HG03135 (cell line): ENCODE data around the gene PRRC1.
"Not testable (repeated sequence)": the region's sequence is repeated elsewhere in the genome, so short reads cannot be mapped to it uniquely, and the experiment has no call there.

Source experiments
- ATAC-seq: cut with Tn5 transposase; IDR thresholded peaks from one replicate; pipeline ENCODE4 v1.9.1; 2021; ENCODE audit warnings: mild to moderate bottlenecking, moderate library complexity; ENCODE audit not compliant: unreplicated experiment

PRRC1 gene

DNA sequence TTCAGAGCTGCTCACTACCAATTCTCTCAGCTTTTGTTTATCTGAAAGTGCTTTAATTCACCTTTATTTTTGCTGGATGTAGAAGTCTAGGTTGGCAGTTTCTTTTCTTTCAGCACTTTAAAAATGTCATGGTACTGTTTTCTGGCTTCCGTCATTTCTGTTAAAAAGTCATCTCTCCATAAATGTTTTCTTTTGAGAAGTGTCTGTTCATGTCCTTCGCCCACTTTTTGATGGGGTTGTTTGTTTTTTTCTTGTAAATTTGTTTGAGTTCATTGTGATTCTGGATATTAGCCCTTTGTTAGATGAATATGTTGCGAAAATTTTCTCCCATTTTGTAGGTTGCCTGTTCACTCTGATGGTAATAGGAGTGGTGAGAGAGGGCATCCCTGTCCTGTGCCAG, 23.1 kb downstream of the PRRC1 start:
- not testable (repeated sequence) for ATAC-seq

DNA sequence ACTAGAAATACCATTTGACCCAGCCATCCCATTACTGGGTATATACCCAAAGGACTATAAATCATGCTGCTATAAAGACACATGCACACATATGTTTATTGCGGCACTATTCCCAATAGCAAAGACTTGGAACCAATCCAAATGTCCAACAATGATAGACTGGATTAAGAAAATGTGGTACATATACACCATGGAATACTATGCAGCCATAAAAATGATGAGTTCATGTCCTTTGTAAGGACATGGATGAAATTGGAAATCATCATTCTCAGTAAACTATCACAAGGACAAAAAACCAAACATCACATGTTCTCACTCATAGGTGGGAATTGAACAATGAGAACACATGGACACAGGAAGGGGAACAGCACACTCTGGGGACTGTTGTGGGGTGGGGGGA, 27.8 kb downstream of the PRRC1 start:
- ATAC-seq: not testable (repeated sequence)

DNA sequence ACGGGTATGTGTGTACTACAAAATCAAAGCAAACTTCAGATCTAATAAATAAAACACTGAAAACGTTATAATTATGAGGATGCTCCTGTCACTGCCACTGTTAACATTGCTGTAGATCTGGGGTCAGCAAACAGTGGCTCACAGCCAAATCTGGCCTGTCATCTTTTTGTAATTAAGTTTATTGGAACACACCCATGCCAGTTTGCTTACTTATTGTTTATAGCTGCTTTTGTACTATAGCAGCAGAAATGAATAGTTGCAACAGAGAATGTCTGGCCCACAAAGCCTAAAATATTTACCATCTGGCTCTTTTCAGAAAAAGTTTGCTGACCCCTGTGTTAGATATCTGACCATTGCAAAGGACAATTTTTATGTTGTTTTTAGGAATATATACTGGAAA, 32.1 kb downstream of the PRRC1 start:
- no peak for ATAC-seq

DNA sequence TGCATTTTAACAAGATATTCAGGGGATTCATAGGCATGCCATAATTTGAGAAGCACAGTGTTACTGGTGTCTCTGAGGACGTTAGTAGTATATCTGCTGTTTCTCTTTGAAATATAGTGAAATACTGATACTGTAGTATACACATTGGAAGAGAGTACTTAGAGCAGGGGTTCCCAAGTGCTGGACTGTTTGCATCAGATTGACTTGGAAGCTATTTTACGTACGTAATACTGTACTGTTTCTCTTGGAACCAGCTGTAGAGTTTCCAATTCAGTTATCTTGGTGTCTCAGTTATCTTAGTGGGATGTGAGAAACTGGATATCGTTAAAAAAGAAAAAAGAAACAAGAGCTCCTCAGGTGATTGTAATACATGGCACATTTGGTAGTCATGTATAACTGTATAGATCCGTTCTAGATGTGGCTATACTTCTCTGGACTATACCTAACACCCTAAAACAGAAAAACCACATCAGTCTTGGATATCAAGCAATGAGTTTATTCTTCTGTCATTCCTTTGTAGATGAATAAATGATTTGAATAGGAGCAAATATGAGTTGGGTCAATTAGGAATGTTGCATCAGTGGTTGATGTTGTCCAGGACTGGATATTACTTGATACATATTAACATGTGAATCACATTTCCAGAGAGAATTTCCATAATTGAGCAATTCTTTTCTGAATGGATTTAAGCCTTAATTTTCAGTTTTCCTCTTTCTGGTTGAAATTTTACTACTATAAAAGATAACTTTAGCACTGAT, 33.4 kb downstream of the PRRC1 start:
- ATAC-seq: no peak

DNA sequence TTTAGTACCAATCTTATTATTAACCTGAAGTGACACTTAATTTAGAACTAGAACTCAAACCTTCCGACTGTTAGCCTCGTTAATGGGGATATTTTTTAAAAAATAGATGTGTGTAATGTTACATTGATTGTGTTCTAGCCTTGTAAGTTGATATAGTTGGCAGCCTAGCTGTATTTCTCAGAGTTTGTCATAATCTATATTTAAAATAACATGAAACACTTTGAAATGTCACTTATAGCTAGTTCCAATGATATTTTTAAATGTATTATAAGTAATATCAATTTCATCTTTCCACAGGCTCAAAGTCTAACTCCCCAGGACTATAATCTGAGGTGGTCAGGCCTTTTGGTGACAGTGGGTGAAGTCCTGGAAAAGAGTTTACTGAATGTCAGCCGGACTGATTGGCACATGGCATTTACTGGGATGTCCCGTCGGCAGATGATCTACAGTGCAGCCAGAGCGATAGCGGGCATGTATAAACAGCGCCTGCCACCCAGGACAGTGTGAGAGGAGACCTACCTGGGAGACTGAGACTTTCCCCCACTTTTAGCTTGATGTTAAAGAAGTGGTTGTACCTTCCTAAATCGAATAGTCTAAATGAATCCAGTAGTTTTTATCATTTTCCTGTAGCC, 34.1 kb downstream of the PRRC1 start:
- ATAC-seq: no peak

DNA sequence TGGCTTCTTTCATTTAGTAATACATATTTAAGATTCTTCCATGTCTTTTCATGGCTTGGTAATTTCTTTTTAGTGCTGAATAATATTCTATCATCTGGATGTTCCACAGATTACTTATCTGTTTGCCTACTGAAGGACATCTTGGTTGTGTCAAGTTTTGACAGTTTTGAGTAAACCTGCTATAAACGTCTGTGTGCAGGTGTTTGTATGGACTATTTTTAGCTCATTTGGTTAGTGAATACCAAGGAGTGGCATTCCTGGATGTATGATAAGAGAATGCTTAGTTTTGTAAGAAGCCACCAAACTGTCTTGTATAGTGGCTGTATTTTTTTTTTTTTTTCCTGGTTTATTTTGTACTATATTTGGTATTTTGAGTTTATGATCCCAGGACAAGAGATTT, 38.4 kb downstream of the PRRC1 start:
- no peak for ATAC-seq

DNA sequence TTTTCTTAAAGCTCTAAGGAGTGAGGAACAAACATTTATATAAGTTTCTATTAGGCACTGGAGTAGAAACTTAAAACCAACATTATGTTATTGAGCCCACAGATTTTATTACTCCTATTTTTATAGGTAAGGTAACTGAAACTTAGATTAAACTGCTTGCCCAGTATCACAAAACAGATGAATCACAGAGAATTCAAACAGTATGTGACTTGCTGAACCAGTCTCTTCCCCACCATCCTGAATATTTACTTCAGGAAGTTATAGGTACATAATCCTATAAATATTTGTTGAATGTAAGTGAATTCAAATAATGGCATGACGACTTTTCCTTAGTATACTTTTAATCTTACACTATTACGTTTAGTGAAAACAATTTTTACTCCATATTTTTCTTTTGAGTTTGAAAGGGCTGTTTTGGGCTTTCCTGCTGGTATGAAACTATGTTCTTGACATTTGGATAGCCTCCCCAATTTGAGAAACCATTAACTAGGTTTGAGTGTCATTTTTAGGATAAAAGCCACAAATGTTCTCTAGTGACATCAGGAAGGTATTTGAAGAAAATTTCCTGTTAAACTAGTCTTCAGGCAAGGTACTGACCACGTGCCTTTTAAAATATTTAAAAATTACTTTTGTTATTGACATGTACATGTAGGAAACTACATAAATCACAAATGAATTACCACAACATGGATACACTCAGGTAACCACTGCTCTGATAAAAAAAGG, 39.3 kb downstream of the PRRC1 start:
- ATAC-seq: no peak

- no peak for ATAC-seq
Measured at GRCh38 chr5:127558273-127558672, 40.8 kb downstream of the PRRC1 start.

GRCh38 chr5:127561254-127561653, 43.8 kb downstream of the PRRC1 start:
- ATAC-seq: no peak

- ATAC-seq: no peak
Measured at GRCh38 chr5:127562252-127562651, 44.8 kb downstream of the PRRC1 start.

- no peak for ATAC-seq
Measured at GRCh38 chr5:127563136-127563535, 45.7 kb downstream of the PRRC1 start.

DNA sequence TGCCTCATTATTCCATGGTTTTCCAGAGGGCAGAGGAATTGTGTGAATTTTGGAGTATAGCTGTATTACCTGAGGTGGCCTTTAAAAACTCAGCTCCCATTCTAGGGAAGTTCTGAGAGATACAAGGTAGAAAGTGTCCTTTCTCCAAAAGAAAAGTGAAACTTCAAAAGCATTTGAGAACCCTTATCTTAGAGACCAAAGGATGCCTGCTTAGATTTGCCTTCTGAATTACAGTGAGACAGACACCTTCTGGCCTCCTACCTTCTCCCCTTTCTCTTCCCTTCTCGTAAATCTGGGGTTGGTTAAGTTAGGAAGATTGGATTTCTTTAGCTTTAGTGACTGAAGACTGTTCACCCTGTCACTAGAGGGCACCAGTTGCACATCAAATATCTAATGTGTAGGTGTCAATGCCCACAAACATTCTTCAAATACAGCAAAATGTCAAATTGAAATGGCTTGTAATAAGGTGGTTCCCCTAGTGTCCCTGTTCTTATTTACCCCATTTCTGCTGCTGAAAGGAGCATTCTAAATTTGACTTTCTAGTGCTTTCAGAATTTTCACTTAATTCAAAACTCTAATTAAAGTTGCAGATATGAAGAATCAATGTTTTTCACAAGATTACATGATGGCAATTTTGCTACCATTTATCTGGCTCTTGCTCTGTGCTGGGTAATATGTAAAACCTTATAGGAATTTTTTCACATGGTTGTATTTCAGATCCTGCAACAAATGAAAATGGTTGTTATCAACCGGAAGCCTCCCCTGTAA, 46.7 kb downstream of the PRRC1 start:
- peak; percentile 36 for ATAC-seq

DNA sequence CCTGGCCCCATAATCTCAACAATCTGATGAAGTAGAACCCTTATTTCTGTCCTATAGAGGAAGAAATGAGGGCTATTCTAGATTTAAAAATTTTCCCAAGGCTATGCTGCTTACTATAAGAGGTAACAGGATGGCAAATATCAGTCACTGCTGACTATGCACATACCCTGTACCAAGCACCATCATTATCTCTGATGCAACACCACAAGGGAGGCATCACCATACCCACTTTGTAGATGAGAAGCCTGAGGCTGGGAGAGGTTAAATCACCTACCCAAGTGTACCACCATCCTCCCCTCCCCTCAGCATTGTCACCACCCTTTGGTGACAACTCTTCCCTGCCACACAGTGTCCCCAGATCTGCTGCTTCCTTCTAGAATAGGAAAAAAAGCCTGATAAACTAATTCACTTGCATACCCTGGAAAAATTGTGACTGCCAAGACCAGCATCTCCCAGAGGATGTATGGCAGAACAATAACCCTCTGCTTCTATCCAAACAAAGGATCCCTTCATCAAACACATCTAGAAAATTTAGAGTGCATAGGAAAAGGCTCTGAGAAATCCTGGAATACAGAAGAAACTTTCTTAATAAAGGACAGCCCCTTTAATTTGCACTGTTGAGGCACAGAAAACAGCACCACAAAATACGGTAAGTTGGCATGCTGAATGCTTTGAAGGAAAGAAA, 48.3 kb downstream of the PRRC1 start:
- ATAC-seq: no peak

DNA sequence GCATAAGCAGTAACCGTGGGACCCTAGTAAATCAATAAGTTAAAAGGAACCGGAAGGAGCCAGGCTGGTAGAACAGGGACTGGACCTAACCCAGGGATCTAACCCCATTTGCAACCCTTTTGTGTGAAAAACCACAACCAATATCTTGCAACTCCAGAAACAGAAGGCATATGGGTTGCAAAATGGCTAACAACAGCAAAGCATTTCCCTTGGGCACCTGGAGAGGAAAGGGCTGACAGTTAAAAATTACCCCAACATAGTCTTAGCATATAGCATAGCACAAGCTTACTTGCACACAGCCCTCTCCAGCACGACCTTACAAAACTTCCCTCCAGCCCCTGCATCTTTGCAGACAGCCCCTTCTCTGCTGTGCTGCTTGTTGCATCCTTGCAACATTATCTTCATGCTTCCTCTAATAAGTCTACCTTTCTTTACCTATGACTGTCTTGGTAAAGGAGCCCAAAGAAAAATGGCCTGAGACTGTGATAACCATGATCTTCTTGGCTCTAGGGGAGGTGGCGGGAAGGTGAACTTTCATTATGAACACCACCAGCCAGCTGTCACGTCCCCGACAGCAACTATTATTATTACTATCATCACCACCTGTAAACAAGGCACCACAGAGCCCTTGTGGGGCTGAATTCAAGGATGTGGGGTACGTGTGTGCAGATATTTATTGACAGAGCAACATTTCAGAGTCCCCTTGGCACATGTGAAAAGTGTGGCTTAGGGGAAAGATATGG, 49.8 kb downstream of the PRRC1 start:
- peak; percentile 79 for ATAC-seq

DNA sequence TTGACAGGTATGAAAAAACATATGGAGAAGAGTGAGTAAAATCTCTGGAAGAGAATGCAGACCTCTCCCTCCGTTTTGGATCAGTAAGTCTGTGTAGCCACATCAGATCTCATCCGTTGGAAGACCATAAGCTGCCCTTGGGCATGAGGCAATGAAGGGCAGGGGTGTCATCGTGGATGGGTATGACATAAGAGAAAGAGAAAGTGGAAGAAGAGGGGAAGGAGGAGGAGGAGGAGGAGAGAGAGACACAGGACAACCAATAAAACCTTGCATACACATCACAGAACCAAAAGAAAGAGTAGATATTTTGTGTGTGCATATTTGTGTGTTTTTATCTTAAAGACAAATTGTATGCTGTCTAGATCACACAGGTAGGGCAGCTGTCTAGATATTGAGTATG, 50.7 kb downstream of the PRRC1 start:
- ATAC-seq: no peak

GRCh38 chr5:127569471-127569870, 52.0 kb downstream of the PRRC1 start:
- ATAC-seq: not testable (repeated sequence)

GRCh38 chr5:127571314-127572131, 54.1 kb downstream of the PRRC1 start:
- peak; percentile 55 for ATAC-seq

DNA sequence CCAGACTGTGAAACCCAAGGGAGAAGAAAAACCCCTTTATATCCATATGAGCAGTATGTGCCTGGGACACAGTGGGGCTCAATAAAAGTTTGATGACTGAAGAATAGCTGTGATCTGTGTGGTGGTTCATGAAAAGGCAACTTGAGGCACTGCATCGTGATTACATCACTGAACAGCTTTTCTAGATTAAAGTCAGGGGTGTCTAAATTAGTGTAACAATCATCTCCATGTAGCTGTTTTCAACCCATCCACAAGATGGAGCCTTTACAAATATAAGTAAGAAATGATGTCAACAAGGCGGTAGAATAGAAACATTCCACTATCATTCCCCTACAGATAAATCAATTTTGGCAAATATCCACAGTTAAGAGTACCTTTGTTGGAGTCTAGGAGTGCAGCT, 55.5 kb downstream of the PRRC1 start:
- no peak for ATAC-seq
